Measurements from ENCODE around the gene DYNLT1.

DNA sequence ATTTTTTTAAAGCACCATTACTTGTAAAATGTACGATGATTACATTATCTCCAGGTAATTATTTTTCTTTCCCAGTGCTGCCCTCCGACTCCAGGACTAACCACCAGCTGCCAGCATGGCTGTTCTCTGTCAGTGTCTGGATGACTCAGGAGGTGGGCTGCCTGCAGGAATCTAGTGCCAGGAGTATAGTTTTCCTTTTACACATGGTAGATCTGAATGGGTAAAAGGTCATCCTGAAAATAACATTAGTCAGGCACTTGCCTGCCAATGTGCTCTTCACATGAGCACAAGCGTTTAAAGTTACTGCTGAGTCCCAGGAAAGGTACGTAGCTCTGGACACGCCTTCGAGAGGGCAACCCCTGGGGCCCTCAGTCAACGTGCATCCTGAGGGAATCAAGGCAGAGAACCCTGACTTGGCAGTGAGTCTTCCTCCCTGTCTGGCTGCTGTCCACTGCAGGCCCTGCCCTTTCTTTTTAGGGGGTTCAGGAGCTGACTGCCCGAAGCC is 2.4 kb downstream of the DYNLT1 start:
- TF ChIP-seq, protein P1, sequence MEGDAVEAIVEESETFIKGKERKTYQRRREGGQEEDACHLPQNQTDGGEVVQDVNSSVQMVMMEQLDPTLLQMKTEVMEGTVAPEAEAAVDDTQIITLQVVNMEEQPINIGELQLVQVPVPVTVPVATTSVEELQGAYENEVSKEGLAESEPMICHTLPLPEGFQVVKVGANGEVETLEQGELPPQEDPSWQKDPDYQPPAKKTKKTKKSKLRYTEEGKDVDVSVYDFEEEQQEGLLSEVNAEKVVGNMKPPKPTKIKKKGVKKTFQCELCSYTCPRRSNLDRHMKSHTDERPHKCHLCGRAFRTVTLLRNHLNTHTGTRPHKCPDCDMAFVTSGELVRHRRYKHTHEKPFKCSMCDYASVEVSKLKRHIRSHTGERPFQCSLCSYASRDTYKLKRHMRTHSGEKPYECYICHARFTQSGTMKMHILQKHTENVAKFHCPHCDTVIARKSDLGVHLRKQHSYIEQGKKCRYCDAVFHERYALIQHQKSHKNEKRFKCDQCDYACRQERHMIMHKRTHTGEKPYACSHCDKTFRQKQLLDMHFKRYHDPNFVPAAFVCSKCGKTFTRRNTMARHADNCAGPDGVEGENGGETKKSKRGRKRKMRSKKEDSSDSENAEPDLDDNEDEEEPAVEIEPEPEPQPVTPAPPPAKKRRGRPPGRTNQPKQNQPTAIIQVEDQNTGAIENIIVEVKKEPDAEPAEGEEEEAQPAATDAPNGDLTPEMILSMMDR (conservative IDR thresholded peaks at IDR 0.05), result no peak
- no peak for TF ChIP-seq EZH2 (IDR thresholded peaks at IDR 0.05; ENCODE audit: low read depth)

Data from PC-9 (cell line).